Vagina (tissue), 2 donors: ENCODE results near the gene DDX49. TPM values are rescaled to one million over a fixed set of nuclear protein-coding genes. Genes with fewer than 3 reads are reported as not detected.

Source experiments
- DNase-seq, 2 donors: peaks; one replicate each; pipeline ENCODE4 v3.0.0-alpha.2; 2017; ENCODE audit errors: extremely low spot score in 2 of 2
- H3K27ac ChIP-seq: fragments of 200-600 bp; sonication (generic); one replicate; pipeline ENCODE4 v1.5.1; 2019
- H3K27me3 ChIP-seq: fragments of 200-600 bp; sonication (generic); one replicate; pipeline ENCODE4 v1.5.1; 2019
- H3K36me3 ChIP-seq, 2 donors: fragments of 200-600 bp; sonication (generic); one replicate each; pipeline ENCODE4 v1.5.1; 2017 to 2019
- H3K4me1 ChIP-seq: fragments of 200-600 bp; sonication (generic); one replicate; pipeline ENCODE4 v1.5.1; 2019
- H3K4me3 ChIP-seq, 2 donors: fragments of 200-600 bp; sonication (generic); 1 replicate in 1 of 2; 2 replicates in 1 of 2; pipeline ENCODE4 v1.5.1; 2016 to 2019
- H3K9me3 ChIP-seq: fragments of 200-600 bp; sonication (generic); one replicate; pipeline ENCODE4 v1.5.1; 2019
- POLR2A ChIP-seq, 2 donors: fragments of 450-650 bp; IDR thresholded peaks; one replicate each; pipeline ENCODE4 v1.6.1; 2017; ENCODE audit warnings: antibody characterized with exemption in 2 of 2, mild to moderate bottlenecking in 2 of 2, moderate library complexity in 2 of 2
- POLR2AphosphoS5 ChIP-seq, 2 donors: sonication (generic); formaldehyde crosslinking; IDR thresholded peaks; one replicate each; pipeline ENCODE4 v1.9.0; 2017; ENCODE audit warnings: antibody characterized with exemption in 2 of 2, mild to moderate bottlenecking in 2 of 2, low read depth in 1 of 2; ENCODE audit not compliant: insufficient read depth in 1 of 2
- intact Hi-C: fragments of 100-400 bp; cut with DNase I; formaldehyde crosslinking; loops from one replicate; pipeline ENCODE4 v1.15.1; 2023
- total RNA-seq: library from RNA; depleted of rRNA; stranded (reverse); fragments of >200 nt; gene quantifications from one replicate; pipeline ENCODE4 v1.2.3, GENCODE V29; 2016
- TF ChIP-seq, protein P1 (sequence below), 3 experiments: fragments of 450-650 bp in 2 of 3; fragments of 200-600 bp in 1 of 3; sonication (generic) in 1 of 3; IDR thresholded peaks; one replicate each; pipeline ENCODE4 v1.5.1; 2017 to 2019; ENCODE audit warnings: antibody characterized with exemption in 3 of 3, mild to moderate bottlenecking in 2 of 3, moderate library complexity in 2 of 3

Gene DDX49
- total RNA-seq, 1 donor from 2014 or later: 36.3 TPM

DNA sequence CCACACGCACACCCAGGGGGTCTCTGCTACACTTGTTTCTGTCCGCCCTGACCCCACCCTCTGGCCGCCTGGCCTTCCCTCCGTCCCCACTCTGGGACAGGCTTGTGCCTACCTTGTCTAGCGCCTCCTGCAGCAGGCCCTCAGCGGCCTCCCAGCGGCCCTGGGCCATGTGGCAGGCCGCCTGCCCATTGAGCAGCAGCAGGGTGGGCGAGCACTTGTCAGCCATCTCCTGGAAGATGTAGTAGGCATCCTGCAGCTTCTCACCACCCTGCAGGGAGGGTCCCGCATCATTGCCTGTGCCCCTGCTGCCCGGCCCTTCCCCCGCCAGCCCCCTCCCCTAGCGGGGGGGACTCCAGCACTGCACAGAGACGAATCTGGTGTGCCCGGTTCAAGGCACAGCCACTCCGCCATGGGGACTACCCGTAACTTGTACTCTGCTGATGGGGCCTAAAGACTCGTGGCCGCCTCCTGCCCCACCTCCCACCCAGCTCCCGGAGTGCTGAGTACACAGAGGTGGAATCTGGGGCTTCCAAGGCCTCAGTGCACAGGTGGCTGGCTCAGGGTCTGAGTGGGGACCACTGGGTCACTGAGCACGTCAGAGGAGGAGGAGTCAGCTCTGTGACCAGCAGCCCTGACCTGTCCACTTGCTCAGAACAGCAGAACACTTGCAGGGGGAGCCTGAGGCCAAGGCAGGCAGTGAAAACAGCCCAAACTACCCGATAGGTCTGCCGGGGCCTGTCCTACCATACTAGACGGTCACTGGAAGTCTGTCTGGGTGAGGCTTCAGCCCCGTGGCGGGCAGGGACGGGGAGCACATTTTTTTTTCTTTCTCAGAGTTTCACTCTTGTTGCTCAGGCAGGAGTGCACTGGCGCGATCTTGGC is 16.1 kb upstream of the DDX49 start:
- TF ChIP-seq, protein P1, sequence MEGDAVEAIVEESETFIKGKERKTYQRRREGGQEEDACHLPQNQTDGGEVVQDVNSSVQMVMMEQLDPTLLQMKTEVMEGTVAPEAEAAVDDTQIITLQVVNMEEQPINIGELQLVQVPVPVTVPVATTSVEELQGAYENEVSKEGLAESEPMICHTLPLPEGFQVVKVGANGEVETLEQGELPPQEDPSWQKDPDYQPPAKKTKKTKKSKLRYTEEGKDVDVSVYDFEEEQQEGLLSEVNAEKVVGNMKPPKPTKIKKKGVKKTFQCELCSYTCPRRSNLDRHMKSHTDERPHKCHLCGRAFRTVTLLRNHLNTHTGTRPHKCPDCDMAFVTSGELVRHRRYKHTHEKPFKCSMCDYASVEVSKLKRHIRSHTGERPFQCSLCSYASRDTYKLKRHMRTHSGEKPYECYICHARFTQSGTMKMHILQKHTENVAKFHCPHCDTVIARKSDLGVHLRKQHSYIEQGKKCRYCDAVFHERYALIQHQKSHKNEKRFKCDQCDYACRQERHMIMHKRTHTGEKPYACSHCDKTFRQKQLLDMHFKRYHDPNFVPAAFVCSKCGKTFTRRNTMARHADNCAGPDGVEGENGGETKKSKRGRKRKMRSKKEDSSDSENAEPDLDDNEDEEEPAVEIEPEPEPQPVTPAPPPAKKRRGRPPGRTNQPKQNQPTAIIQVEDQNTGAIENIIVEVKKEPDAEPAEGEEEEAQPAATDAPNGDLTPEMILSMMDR (IDR thresholded peaks at IDR 0.05): no peak
- TF ChIP-seq POLR2AphosphoS5 (IDR thresholded peaks at IDR 0.05; ENCODE audit: insufficient read depth in 1 of 2, low read depth in 1 of 2) (no peak), POLR2A (IDR thresholded peaks at IDR 0.05) (no peak)
- no peak for DNase-seq
- Histone ChIP-seq H3K27me3 (no peaks in the 10 kb centered on the region), H3K4me1 (no peaks in the 10 kb centered on the region), H3K27ac (no peak overlapping the region), H3K9me3 (no peaks in the 10 kb centered on the region), H3K4me3 (no peak overlapping the region), H3K36me3 (peaks cover 0 to 46% of the 10 kb centered on the region in 2 donors)
- intact Hi-C loops: no loop called here

DNA sequence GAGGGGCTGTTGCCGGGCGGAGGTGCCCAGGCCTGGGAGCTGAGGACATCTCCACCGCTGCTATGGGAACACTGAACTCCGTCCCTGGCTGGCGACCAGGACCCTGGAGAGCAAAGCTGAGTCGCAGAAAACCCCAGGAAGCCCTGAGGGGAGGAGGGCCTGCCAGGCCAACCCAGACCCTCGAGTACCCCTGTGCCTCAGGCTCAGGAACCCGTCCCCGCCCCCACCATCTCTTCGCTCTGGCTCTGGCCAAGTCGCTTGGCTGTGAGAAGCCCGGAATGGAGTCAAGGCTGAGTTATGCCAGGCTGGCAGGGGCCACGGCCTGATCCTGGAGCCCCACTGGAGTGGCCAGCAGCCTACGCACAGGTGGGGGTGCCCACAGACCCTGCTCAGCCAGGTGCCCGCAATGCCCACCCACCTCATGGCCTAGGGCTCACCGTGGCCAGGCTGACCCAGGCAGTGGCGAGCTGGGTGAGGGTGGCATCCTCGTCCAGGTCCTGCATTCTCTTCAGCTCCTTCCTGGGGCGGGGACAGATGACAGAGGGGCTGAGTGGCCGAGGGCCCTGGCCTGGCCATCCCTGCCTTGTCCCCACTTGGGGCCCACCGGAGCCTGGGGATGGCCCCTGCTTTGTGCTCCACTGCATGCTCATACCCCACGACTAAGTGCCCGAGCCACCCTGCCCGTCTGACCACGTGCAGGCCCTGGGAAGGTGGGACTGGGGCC is 15.0 kb upstream of the DDX49 start:
- Histone ChIP-seq H3K4me1 (no peaks in the 10 kb centered on the region), H3K4me3 (no peak overlapping the region), H3K36me3 (peaks cover 0 to 42% of the 10 kb centered on the region in 2 donors), H3K9me3 (no peaks in the 10 kb centered on the region), H3K27ac (no peak overlapping the region), H3K27me3 (no peaks in the 10 kb centered on the region)
- no peak for DNase-seq
- intact Hi-C loops: no loop called here
- no peak for TF ChIP-seq POLR2A (IDR thresholded peaks at IDR 0.05)
- TF ChIP-seq, protein P1 (IDR thresholded peaks at IDR 0.05): no peak
- TF ChIP-seq POLR2AphosphoS5 (IDR thresholded peaks at IDR 0.05; ENCODE audit: insufficient read depth in 1 of 2, low read depth in 1 of 2): no peak

DNA sequence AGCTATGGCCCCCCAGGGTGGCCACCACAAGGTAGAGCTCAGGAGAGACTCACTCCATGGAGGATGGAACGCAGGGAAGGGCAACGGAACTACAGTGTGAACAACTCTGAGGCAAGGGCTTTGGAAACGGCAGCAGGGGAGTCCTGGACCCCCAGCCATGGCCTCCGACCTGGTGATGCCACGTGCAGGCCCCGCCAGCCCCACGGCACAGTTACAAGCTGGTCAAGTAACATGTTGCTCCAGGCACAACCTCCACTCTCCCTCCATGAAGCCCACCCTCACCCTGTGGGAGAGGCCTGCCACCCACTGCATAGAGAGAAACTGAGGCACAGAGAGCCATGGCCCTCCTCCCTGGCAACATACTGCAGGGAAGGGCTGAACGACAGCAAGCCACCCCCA is 14.5 kb upstream of the DDX49 start:
- no peak for DNase-seq
- intact Hi-C loops: no loop called here
- Histone ChIP-seq H3K9me3 (no peaks in the 10 kb centered on the region), H3K4me3 (no peak overlapping the region), H3K27me3 (no peaks in the 10 kb centered on the region), H3K27ac (no peak overlapping the region), H3K4me1 (no peaks in the 10 kb centered on the region), H3K36me3 (peaks cover 0 to 37% of the 10 kb centered on the region in 2 donors)
- TF ChIP-seq POLR2A (IDR thresholded peaks at IDR 0.05) (no peak), POLR2AphosphoS5 (IDR thresholded peaks at IDR 0.05; ENCODE audit: insufficient read depth in 1 of 2, low read depth in 1 of 2) (no peak)
- TF ChIP-seq, protein P1 (IDR thresholded peaks at IDR 0.05): no peak

DNA sequence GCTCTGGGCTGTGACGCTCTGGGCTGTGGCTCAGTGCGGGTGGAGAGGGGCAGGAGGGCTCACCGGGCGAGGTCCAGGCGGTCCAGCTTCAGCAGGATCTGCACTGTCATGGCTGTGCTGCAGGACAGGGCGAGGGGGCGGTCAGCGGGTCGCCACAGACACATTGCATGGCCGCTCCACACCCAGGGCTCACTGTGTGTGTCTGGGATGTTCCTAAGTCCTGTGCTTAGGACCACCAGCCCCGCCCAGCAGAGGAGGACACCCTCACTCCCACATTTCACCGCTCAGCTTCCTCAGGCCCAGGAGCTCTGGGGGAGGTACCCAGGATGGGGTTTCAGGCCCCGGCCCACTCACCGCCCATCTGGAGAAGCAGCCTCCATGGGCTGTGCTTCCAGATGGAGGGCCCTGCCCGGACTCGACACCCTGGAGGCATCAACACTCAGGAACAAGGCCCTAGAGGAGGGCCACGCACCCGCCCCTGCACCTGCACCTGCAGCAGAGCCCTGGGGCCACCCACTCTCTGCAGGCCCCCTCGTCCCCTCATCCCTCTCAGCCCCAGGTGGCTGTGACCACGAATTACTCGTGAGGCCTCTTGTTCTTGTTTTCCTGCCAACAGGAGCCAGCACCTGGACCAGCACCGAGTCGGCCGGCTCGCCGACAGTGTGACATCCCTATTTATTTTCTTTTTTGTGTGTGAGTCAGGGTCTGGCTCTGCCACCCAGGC is 13.8 kb upstream of the DDX49 start:
- no peak for DNase-seq
- Histone ChIP-seq H3K27ac (no peak overlapping the region), H3K4me3 (no peak overlapping the region), H3K36me3 (peaks cover 0 to 33% of the 10 kb centered on the region in 2 donors), H3K4me1 (no peaks in the 10 kb centered on the region), H3K9me3 (no peaks in the 10 kb centered on the region), H3K27me3 (no peaks in the 10 kb centered on the region)
- intact Hi-C loops: no loop called here
- TF ChIP-seq POLR2AphosphoS5 (IDR thresholded peaks at IDR 0.05; ENCODE audit: insufficient read depth in 1 of 2, low read depth in 1 of 2) (no peak), POLR2A (IDR thresholded peaks at IDR 0.05) (no peak)
- TF ChIP-seq, protein P1 (IDR thresholded peaks at IDR 0.05): no peak
